ENCODE data around the gene SMCO3. TPM values are rescaled to one million over a fixed set of nuclear protein-coding genes. Genes with fewer than 3 reads are reported as not detected.

SMCO3 gene
- polyA plus RNA-seq, 10 donors, result 0.08 to 0.42 (median 0.19) TPM

Other genes with a start within 250 kb of the SMCO3 start
- gene PLBD1, start 246.3 kb downstream of the SMCO3 start, polyA plus RNA-seq (ENCODE audit: insufficient read length in 10 of 10), result 10 to 100 TPM; 22.4 to 28.0 (median 24.2) TPM
- under 1 TPM; 0.13 to 0.38 (median 0.25) TPM for gene GUCY2C, start 117.6 kb downstream of the SMCO3 start, polyA plus RNA-seq (ENCODE audit: insufficient read length in 10 of 10)
- gene WBP11, start 10.7 kb downstream of the SMCO3 start, polyA plus RNA-seq (ENCODE audit: insufficient read length in 10 of 10), result 10 to 100 TPM; 49.0 to 71.0 (median 58.8) TPM
- 1 to 10 TPM in 8 of 10 donors, under 1 TPM in 2; 0.73 to 2.5 (median 1.3) TPM for gene C12orf60, start 10.5 kb downstream of the SMCO3 start, polyA plus RNA-seq (ENCODE audit: insufficient read length in 10 of 10)
- gene ART4, start 29.3 kb upstream of the SMCO3 start, polyA plus RNA-seq (ENCODE audit: insufficient read length in 10 of 10), result under 1 TPM in 9 of 10 donors, not detected in 1; 0.03 to 0.67 (median 0.19) TPM
- 100 to 1,000 TPM; 176 to 480 (median 293) TPM for gene MGP, start 71.7 kb upstream of the SMCO3 start, polyA plus RNA-seq (ENCODE audit: insufficient read length in 10 of 10)
- 1 to 10 TPM in 1 of 10 donors, under 1 TPM in 8, not detected in 1; 0.14 to 1.2 (median 0.55) TPM for gene ERP27, start 124.4 kb upstream of the SMCO3 start, polyA plus RNA-seq (ENCODE audit: insufficient read length in 10 of 10)
- gene ARHGDIB, start 147.4 kb upstream of the SMCO3 start, polyA plus RNA-seq (ENCODE audit: insufficient read length in 10 of 10), result 10 to 100 TPM; 33.5 to 83.5 (median 45.8) TPM
- not detected for gene PDE6H, start 158.9 kb upstream of the SMCO3 start, polyA plus RNA-seq (ENCODE audit: insufficient read length in 10 of 10)